Hepatocyte (in vitro differentiated cells): ENCODE results near the gene LIX1. TPM values are rescaled to one million over a fixed set of nuclear protein-coding genes. Genes with fewer than 3 reads are reported as not detected.

Experiments
- DNase-seq: peaks from one replicate; pipeline ENCODE4 v3.0.0-alpha.2; 2016; ENCODE audit warnings: low spot score
- H2AFZ ChIP-seq: fragments of 200-600 bp; sonication (generic); 2 replicates; pipeline ENCODE4 v1.6.0; 2016; ENCODE audit warnings: antibody characterized with exemption, mild to moderate bottlenecking
- H3K27ac ChIP-seq: fragments of 200-600 bp; sonication (generic); 2 replicates; pipeline ENCODE4 v1.5.1; 2016; ENCODE audit warnings: mild to moderate bottlenecking
- H3K27me3 ChIP-seq: fragments of 200-600 bp; sonication (generic); 2 replicates; pipeline ENCODE4 v1.6.1; 2016
- H3K36me3 ChIP-seq: fragments of 200-600 bp; sonication (generic); replicated peaks from 2 replicates; pipeline ENCODE4 v1.5.1; 2016; ENCODE audit warnings: low read depth; ENCODE audit not compliant: insufficient read depth
- H3K4me1 ChIP-seq: fragments of 200-600 bp; sonication (generic); 2 replicates; pipeline ENCODE4 v1.5.1; 2016; ENCODE audit warnings: mild to moderate bottlenecking, moderate library complexity; ENCODE audit not compliant: insufficient read depth
- H3K4me2 ChIP-seq: fragments of 200-600 bp; sonication (generic); 2 replicates; pipeline ENCODE4 v1.6.0; 2016
- H3K4me3 ChIP-seq: fragments of 200-600 bp; sonication (generic); 2 replicates; pipeline ENCODE4 v1.5.1; 2016; ENCODE audit warnings: mild to moderate bottlenecking
- H3K79me2 ChIP-seq: fragments of 200-600 bp; sonication (generic); 2 replicates; pipeline ENCODE4 v1.6.0; 2017; ENCODE audit warnings: mild to moderate bottlenecking
- H3K9me2 ChIP-seq: fragments of 200-600 bp; sonication (generic); replicated peaks from 2 replicates; pipeline ENCODE4 v1.6.0; 2017; ENCODE audit warnings: mild to moderate bottlenecking; ENCODE audit not compliant: insufficient read depth
- H3K9me3 ChIP-seq: fragments of 200-600 bp; sonication (generic); 2 replicates; pipeline ENCODE4 v1.5.1; 2016; ENCODE audit warnings: low read depth, mild to moderate bottlenecking
- H4K20me1 ChIP-seq: fragments of 200-600 bp; sonication (generic); 2 replicates; pipeline ENCODE4 v1.6.0; 2016; ENCODE audit warnings: mild to moderate bottlenecking; ENCODE audit not compliant: insufficient read depth, poor library complexity, severe bottlenecking
- CTCF ChIP-seq: fragments of 200-600 bp; sonication (generic); IDR thresholded peaks from 2 replicates; pipeline ENCODE4 v1.5.1; 2016; ENCODE audit warnings: antibody characterized with exemption, mild to moderate bottlenecking; ENCODE audit not compliant: poor library complexity
- EZH2 ChIP-seq: fragments of 200-600 bp; sonication (generic); IDR thresholded peaks from 2 replicates; pipeline ENCODE4 v1.6.1; 2016; ENCODE audit warnings: antibody characterized with exemption, mild to moderate bottlenecking, borderline replicate concordance
- EZH2phosphoT487 ChIP-seq: fragments of 200-600 bp; sonication (generic); IDR thresholded peaks from one replicate; pipeline ENCODE4 v1.6.1; 2018; ENCODE audit warnings: antibody characterized with exemption, mild to moderate bottlenecking, low read depth, moderate library complexity; ENCODE audit not compliant: unreplicated experiment, severe bottlenecking
- WGBS: methylation state at CpG from one replicate; pipeline ENCODE4 v1.1.6; 2016; ENCODE audit warnings: low lambda C conversion rate; ENCODE audit errors: missing lambda C conversion rate; 5-methylcytosine and 5-hydroxymethylcytosine counted together
- polyA plus RNA-seq: library from polyadenylated mRNA; unstranded; fragments of >200 nt; fragmentation: Nextera tagmentation; extraction: Ambion mirVana; gene quantifications from 2 replicates; pipeline ENCODE4 v1.2.1, GENCODE V29; 2016
- total RNA-seq: library from RNA; depleted of rRNA; stranded (reverse); fragments of >200 nt; gene quantifications from 2 replicates; pipeline ENCODE4 v1.2.3, GENCODE V29; 2014

LIX1 gene
- total and polyA plus RNA-seq, 2 experiments from 2014 or later = 4.3 to 6.2 TPM

GRCh38 chr5:97134634-97135033 lies 7.8 kb downstream of the LIX1 start:
- Histone ChIP-seq H3K4me1 (no peaks in the 10 kb centered on the region), H3K36me3 (no peaks in the 10 kb centered on the region), H3K9me3 (no peaks in the 10 kb centered on the region), H3K27ac (no peak overlapping the region), H3K79me2 (peaks cover 10% of the 10 kb centered on the region), H3K27me3 (no peaks in the 10 kb centered on the region), H4K20me1 (no peaks in the 10 kb centered on the region), H2AFZ (no peak overlapping the region), H3K4me2 (no peak overlapping the region), H3K9me2 (no peaks in the 10 kb centered on the region), H3K4me3 (no peak overlapping the region)
- WGBS = 73% methylated on average over 3 of the region's 3 CpGs
- no peak for TF ChIP-seq EZH2
- TF ChIP-seq EZH2phosphoT487 = no peak
- no peak for TF ChIP-seq CTCF
- no peak for DNase-seq

- Histone ChIP-seq H3K4me3 (no peak overlapping the region), H3K9me3 (no peaks in the 10 kb centered on the region), H4K20me1 (no peaks in the 10 kb centered on the region), H3K36me3 (no peaks in the 10 kb centered on the region), H3K79me2 (no peaks in the 10 kb centered on the region), H3K27me3 (no peaks in the 10 kb centered on the region), H3K9me2 (no peaks in the 10 kb centered on the region), H3K4me2 (no peak overlapping the region), H3K4me1 (no peaks in the 10 kb centered on the region), H2AFZ (no peak overlapping the region), H3K27ac (no peak overlapping the region)
- no peak for DNase-seq
- TF ChIP-seq CTCF = no peak
- TF ChIP-seq EZH2 = no peak
- no peak for TF ChIP-seq EZH2phosphoT487
Measured at GRCh38 chr5:97133101-97133500, 9.3 kb downstream of the LIX1 start.

- Histone ChIP-seq H3K27me3 (no peaks in the 10 kb centered on the region), H3K9me2 (no peaks in the 10 kb centered on the region), H3K79me2 (no peaks in the 10 kb centered on the region), H3K27ac (no peak overlapping the region), H3K36me3 (no peaks in the 10 kb centered on the region), H3K4me2 (no peak overlapping the region), H2AFZ (no peak overlapping the region), H3K4me1 (no peaks in the 10 kb centered on the region), H3K9me3 (no peaks in the 10 kb centered on the region), H4K20me1 (no peaks in the 10 kb centered on the region), H3K4me3 (no peak overlapping the region)
- no peak for DNase-seq
- TF ChIP-seq CTCF (no peak), EZH2 (no peak), EZH2phosphoT487 (no peak)
- 82% methylated on average over 5 of the region's 5 CpGs for WGBS
Measured at GRCh38 chr5:97131921-97132320, 10.5 kb downstream of the LIX1 start.

- Histone ChIP-seq H3K4me2 (no peak overlapping the region), H3K4me1 (no peaks in the 10 kb centered on the region), H3K4me3 (no peak overlapping the region), H3K27me3 (no peaks in the 10 kb centered on the region), H3K9me2 (no peaks in the 10 kb centered on the region), H4K20me1 (no peaks in the 10 kb centered on the region), H3K36me3 (no peaks in the 10 kb centered on the region), H2AFZ (no peak overlapping the region), H3K27ac (no peak overlapping the region), H3K79me2 (no peaks in the 10 kb centered on the region), H3K9me3 (no peaks in the 10 kb centered on the region)
- no peak for TF ChIP-seq EZH2phosphoT487
- TF ChIP-seq CTCF = no peak
- TF ChIP-seq EZH2 = no peak
- no peak for DNase-seq
Measured at GRCh38 chr5:97131139-97131710, 11.2 kb downstream of the LIX1 start.
